Brain pericyte (primary cell): Measurements from ENCODE around the gene EMILIN3.

Experiments used
- DNase-seq: peaks from one replicate; pipeline ENCODE4 v3.0.0-alpha.2; 2012; ENCODE audit warnings: low read depth, low spot score

The EMILIN3 gene

GRCh38 chr20:41364236-41364855, 2.3 kb downstream of the EMILIN3 start:
- no peak for DNase-seq

- DNase-seq: no peak
Observed at GRCh38 chr20:41363601-41364000, 3.0 kb downstream of the EMILIN3 start.

GRCh38 chr20:41362748-41363140, 3.9 kb downstream of the EMILIN3 start:
- DNase-seq: no peak

GRCh38 chr20:41361757-41362747, 4.6 kb downstream of the EMILIN3 start:
- DNase-seq: no peak

- DNase-seq: no peak
Observed at GRCh38 chr20:41360831-41361756, 5.5 kb downstream of the EMILIN3 start.

GRCh38 chr20:41359541-41360011, 7.0 kb downstream of the EMILIN3 start:
- DNase-seq: no peak

GRCh38 chr20:41358717-41359116, 7.9 kb downstream of the EMILIN3 start:
- DNase-seq: no peak

- DNase-seq: no peak
Observed at GRCh38 chr20:41358230-41358629, 8.4 kb downstream of the EMILIN3 start.

GRCh38 chr20:41357424-41358163, 9.0 kb downstream of the EMILIN3 start:
- DNase-seq: no peak

GRCh38 chr20:41356951-41357350, 9.7 kb downstream of the EMILIN3 start:
- no peak for DNase-seq

GRCh38 chr20:41355598-41356203, 10.9 kb downstream of the EMILIN3 start:
- no peak for DNase-seq

- no peak for DNase-seq
Observed at GRCh38 chr20:41355192-41355591, 11.4 kb downstream of the EMILIN3 start.

- no peak for DNase-seq
Observed at GRCh38 chr20:41353530-41353929, 13.1 kb downstream of the EMILIN3 start.

- no peak for DNase-seq
Observed at GRCh38 chr20:41352666-41353065, 14.0 kb downstream of the EMILIN3 start.

- DNase-seq: no peak
Observed at GRCh38 chr20:41352106-41352505, 14.5 kb downstream of the EMILIN3 start.

GRCh38 chr20:41350408-41350962, 16.1 kb downstream of the EMILIN3 start:
- no peak for DNase-seq

- no peak for DNase-seq
Observed at GRCh38 chr20:41349943-41350342, 16.7 kb downstream of the EMILIN3 start.

- no peak for DNase-seq
Observed at GRCh38 chr20:41349266-41349665, 17.4 kb downstream of the EMILIN3 start.

- no peak for DNase-seq
Observed at GRCh38 chr20:41348430-41349172, 18.0 kb downstream of the EMILIN3 start.
